A673 (cell line): Measurements from ENCODE around the gene CHD5. TPM values are rescaled to one million over a fixed set of nuclear protein-coding genes. Genes with fewer than 3 reads are reported as not detected.

ENCODE experiments used
- BruUV-seq: library from RNA; stranded (reverse); fragments of 400-500 nt; replicated peaks from 2 replicates; lab custom pipeline; 2021; lab: Mats Ljungman, UMichigan
- CTCF ChIA-PET: fragments of 300-600 bp; sonication (Branson Sonifier 250); formaldehyde crosslinking; loops from one replicate; lab custom pipeline; 2022; ENCODE audit warnings: antibody characterized with exemption; lab: Charles Lee
- POLR2A ChIA-PET: fragments of 300-600 bp; sonication (Branson Sonifier 250); formaldehyde crosslinking; loops from one replicate; lab custom pipeline; 2022; ENCODE audit warnings: antibody characterized with exemption; ENCODE audit not compliant: low non-redundant PET; lab: Charles Lee
- DNase-seq: peaks from one replicate; pipeline ENCODE4 v3.0.0-alpha.2; 2015; ENCODE audit warnings: low spot score
- H3K27ac ChIP-seq: fragments of 200-600 bp; sonication (generic); 2 replicates; pipeline ENCODE4 v1.5.1; 2016; ENCODE audit warnings: mixed run types, low read depth, mild to moderate bottlenecking, mixed read lengths, antibody characterized with exemption, low read length; ENCODE audit not compliant: poor library complexity, severe bottlenecking
- H3K27me3 ChIP-seq: fragments of 200-600 bp; sonication (generic); replicated peaks from 2 replicates; pipeline ENCODE4 v1.6.1; 2017; ENCODE audit warnings: mixed run types, low read depth, mild to moderate bottlenecking, mixed read lengths, antibody characterized with exemption, low read length; ENCODE audit not compliant: insufficient read depth, poor library complexity
- H3K36me3 ChIP-seq: fragments of 200-600 bp; sonication (generic); 2 replicates; pipeline ENCODE4 v1.6.1; 2016; ENCODE audit warnings: mixed run types, mild to moderate bottlenecking, mixed read lengths, antibody characterized with exemption, low read length; ENCODE audit not compliant: insufficient read depth, poor library complexity, severe bottlenecking
- H3K4me1 ChIP-seq: fragments of 200-600 bp; sonication (generic); 2 replicates; pipeline ENCODE4 v1.6.1; 2017; ENCODE audit warnings: mixed run types, mild to moderate bottlenecking, mixed read lengths, antibody characterized with exemption, low read length; ENCODE audit not compliant: insufficient read depth, poor library complexity, severe bottlenecking
- H3K4me3 ChIP-seq: fragments of 200-600 bp; sonication (generic); 2 replicates; pipeline ENCODE4 v1.5.1; 2016; ENCODE audit warnings: low read depth, mixed run types, mild to moderate bottlenecking, mixed read lengths, low read length; ENCODE audit not compliant: poor library complexity, severe bottlenecking
- H3K9me3 ChIP-seq: fragments of 200-600 bp; sonication (generic); 2 replicates; pipeline ENCODE4 v1.6.1; 2016; ENCODE audit warnings: mixed run types, low read depth, mild to moderate bottlenecking, mixed read lengths, antibody characterized with exemption, low read length; ENCODE audit not compliant: poor library complexity, severe bottlenecking
- CTCF ChIP-seq: fragments of 300-800, 200-600 bp; sonication (generic); conservative IDR thresholded peaks from 2 replicates; pipeline ENCODE4 v1.5.1; 2017; ENCODE audit warnings: low read depth, mild to moderate bottlenecking, antibody characterized with exemption, low read length, moderate library complexity, mixed read lengths
- EZH2 ChIP-seq: fragments of 200-600 bp; sonication (generic); IDR thresholded peaks from 2 replicates; pipeline ENCODE4 v1.6.1; 2017; ENCODE audit warnings: borderline replicate concordance, low read depth, mild to moderate bottlenecking, mixed read lengths, antibody characterized with exemption, low read length; ENCODE audit not compliant: poor library complexity, severe bottlenecking
- intact Hi-C: fragments of 100-400 bp; cut with micrococcal nuclease; formaldehyde crosslinking; loops from one replicate; pipeline ENCODE4 v1.10.0; 2022; ENCODE audit not compliant: unreplicated experiment
- total RNA-seq: library from RNA; stranded (reverse); gene quantifications from 2 replicates; pipeline ENCODE4 v1.2.3, GENCODE V29; 2021

CHD5 gene
- total RNA-seq, 1 experiment from 2014 or later = 0.58 TPM

GRCh38 chr1:6134206-6134605 lies 45.9 kb downstream of the CHD5 start:
- H3K4me3 ChIP-seq = no peak overlapping the region
- TF ChIP-seq EZH2 (no peak), CTCF (no peak)
- no peak overlapping the region for H3K27ac ChIP-seq
- no peaks in the 10 kb centered on the region for H3K36me3 ChIP-seq
- no peaks in the 10 kb centered on the region for H3K27me3 ChIP-seq
- no peaks in the 10 kb centered on the region for H3K4me1 ChIP-seq
- DNase-seq = no peak
- intact Hi-C loops = no loop called here
- BruUV-seq = no TSS peak
- ChIA-PET CTCF (no interaction called here), POLR2A (no interaction called here)
- no peaks in the 10 kb centered on the region for H3K9me3 ChIP-seq

- BruUV-seq = no TSS peak
- POLR2A ChIA-PET = no interaction called here
- TF ChIP-seq EZH2 = no peak
- no peak for TF ChIP-seq CTCF
These were observed 46.8 kb downstream of the CHD5 start for GRCh38 chr1:6133146-6133895.

DNA sequence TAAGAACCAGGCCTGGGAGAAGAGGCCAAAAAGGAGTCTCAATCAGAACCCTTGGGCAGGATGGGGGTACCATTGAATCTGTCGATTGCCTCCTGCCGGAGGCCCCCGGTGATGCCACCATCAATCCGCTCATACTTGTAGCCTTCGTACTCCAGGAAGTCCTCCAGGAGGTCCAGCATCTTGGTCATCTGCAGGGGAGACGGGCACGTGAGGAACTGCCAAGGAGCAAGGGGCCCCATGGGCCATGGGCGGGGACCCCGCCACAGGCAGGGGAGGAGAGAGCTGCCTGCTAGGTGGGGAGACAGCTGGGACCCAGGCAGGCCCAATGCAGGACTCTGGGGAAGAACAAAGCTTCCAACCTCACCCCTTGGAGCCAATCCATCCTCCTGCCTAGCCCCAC lies 48.6 kb downstream of the CHD5 start:
- DNase-seq = no peak
- ChIA-PET POLR2A (no interaction called here), CTCF (no interaction called here)
- Histone ChIP-seq H3K4me3 (no peak overlapping the region), H3K27me3 (no peaks in the 10 kb centered on the region), H3K36me3 (no peaks in the 10 kb centered on the region), H3K9me3 (no peaks in the 10 kb centered on the region), H3K4me1 (peaks cover 5% of the 10 kb centered on the region), H3K27ac (no peak overlapping the region)
- TF ChIP-seq CTCF (no peak), EZH2 (no peak)
- BruUV-seq = no TSS peak
- intact Hi-C loops = no loop called here

More at GRCh38 chr1:6133146-6133895, 46.8 kb downstream of the CHD5 start:
- intact Hi-C loops = no loop called here
- no peak overlapping the region for H3K27ac ChIP-seq
- no peaks in the 10 kb centered on the region for H3K9me3 ChIP-seq
- no peaks in the 10 kb centered on the region for H3K36me3 ChIP-seq
- H3K4me1 ChIP-seq = no peaks in the 10 kb centered on the region
- no peak for DNase-seq
- no peak overlapping the region for H3K4me3 ChIP-seq
- no peaks in the 10 kb centered on the region for H3K27me3 ChIP-seq
- CTCF ChIA-PET = no interaction called here
